Stimulated activated CD4-positive, alpha-beta T cell treated with anti-CD3 and anti-CD28 coated beads, Interleukin-15, amount 100 ng/mL, for 24 hours (primary cell): ENCODE data around the gene LRP5.
"Not testable (repeated sequence)": the region's sequence is repeated elsewhere in the genome, so short reads cannot be mapped to it uniquely, and the experiment has no call there.

Source experiments
- DNase-seq: peaks from one replicate; pipeline ENCODE4 v3.0.0-alpha.2; 2020

LRP5 gene

GRCh38 chr11:68446046-68446725 is 133.8 kb downstream of the LRP5 start:
- DNase-seq = no peak

GRCh38 chr11:68447015-68447801 is 134.8 kb downstream of the LRP5 start:
- DNase-seq = peak; percentile 85

- DNase-seq = not testable (repeated sequence)
These were observed 135.5 kb downstream of the LRP5 start for GRCh38 chr11:68447914-68448313.

GRCh38 chr11:68448604-68449011 is 136.2 kb downstream of the LRP5 start:
- DNase-seq = no peak

- DNase-seq = no peak
These were observed 137.6 kb downstream of the LRP5 start for GRCh38 chr11:68449951-68450350.

GRCh38 chr11:68450711-68451110 is 138.3 kb downstream of the LRP5 start:
- DNase-seq = no peak

GRCh38 chr11:68454767-68455166 is 142.4 kb downstream of the LRP5 start:
- no peak for DNase-seq

GRCh38 chr11:68455485-68455884 is 143.1 kb downstream of the LRP5 start:
- DNase-seq = no peak

- no peak for DNase-seq
These were observed 145.0 kb downstream of the LRP5 start for GRCh38 chr11:68457216-68457897.

GRCh38 chr11:68457898-68458249 is 145.5 kb downstream of the LRP5 start:
- DNase-seq = no peak

- not testable (repeated sequence) for DNase-seq
These were observed 145.9 kb downstream of the LRP5 start for GRCh38 chr11:68458340-68458739.

- peak; percentile 96 for DNase-seq
These were observed 147.7 kb downstream of the LRP5 start for GRCh38 chr11:68459886-68460740.

GRCh38 chr11:68460741-68461574 is 148.6 kb downstream of the LRP5 start, which contains the start of gene PPP6R3:
Gene PPP6R3 (plus strand): TSS chr11:68460752. CDS start chr11:68537665, 76,913 bp downstream.
- no peak for DNase-seq

- DNase-seq = no peak
These were observed 149.2 kb downstream of the LRP5 start for GRCh38 chr11:68461575-68461917.

- no peak for DNase-seq
These were observed 151.3 kb downstream of the LRP5 start for GRCh38 chr11:68463714-68464113.

GRCh38 chr11:68467201-68467834 is 154.9 kb downstream of the LRP5 start:
- no peak for DNase-seq

GRCh38 chr11:68468217-68468828 is 155.9 kb downstream of the LRP5 start:
- no peak for DNase-seq

- no peak for DNase-seq
These were observed 156.7 kb downstream of the LRP5 start for GRCh38 chr11:68469122-68469521.

GRCh38 chr11:68469642-68470041 is 157.3 kb downstream of the LRP5 start:
- DNase-seq = no peak

GRCh38 chr11:68470304-68470811 is 158.0 kb downstream of the LRP5 start:
- no peak for DNase-seq
